HG03139 (cell line): ENCODE measurements around the gene ANKRD53.
"Not testable (repeated sequence)": the region's sequence is repeated elsewhere in the genome, so short reads cannot be mapped to it uniquely, and the experiment has no call there.

ENCODE experiments used
- ATAC-seq: cut with Tn5 transposase; IDR thresholded peaks from one replicate; pipeline ENCODE4 v1.9.1; 2021; ENCODE audit not compliant: unreplicated experiment

ANKRD53 gene

GRCh38 chr2:70988151-70988550 is 9.7 kb downstream of the ANKRD53 start:
- no peak for ATAC-seq

- ATAC-seq: no peak
Observed at GRCh38 chr2:70988726-70989648, 10.6 kb downstream of the ANKRD53 start.

GRCh38 chr2:70990216-70990615 is 11.8 kb downstream of the ANKRD53 start:
- no peak for ATAC-seq

GRCh38 chr2:70991142-70991541 is 12.7 kb downstream of the ANKRD53 start:
- ATAC-seq: no peak

DNA sequence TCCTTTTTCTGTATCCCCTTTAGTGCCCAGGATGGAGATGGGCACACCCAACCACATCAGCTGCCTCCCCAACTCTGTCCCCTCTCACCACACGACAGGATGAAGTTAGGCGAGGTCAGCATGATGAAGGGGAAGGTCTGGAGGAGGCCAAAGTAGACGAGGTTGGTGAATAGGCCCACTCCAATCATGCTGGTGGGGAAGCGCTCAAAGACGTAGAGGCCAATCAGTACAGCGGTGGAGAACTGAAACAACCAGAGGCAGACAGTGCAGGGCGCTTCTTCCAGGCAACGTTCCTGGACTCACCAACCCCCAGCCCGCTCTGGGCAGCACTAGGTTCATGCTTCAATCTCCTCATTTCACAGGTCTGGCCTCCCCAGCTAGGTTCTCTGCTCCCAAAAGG is 13.3 kb downstream of the ANKRD53 start:
- no peak for ATAC-seq

DNA sequence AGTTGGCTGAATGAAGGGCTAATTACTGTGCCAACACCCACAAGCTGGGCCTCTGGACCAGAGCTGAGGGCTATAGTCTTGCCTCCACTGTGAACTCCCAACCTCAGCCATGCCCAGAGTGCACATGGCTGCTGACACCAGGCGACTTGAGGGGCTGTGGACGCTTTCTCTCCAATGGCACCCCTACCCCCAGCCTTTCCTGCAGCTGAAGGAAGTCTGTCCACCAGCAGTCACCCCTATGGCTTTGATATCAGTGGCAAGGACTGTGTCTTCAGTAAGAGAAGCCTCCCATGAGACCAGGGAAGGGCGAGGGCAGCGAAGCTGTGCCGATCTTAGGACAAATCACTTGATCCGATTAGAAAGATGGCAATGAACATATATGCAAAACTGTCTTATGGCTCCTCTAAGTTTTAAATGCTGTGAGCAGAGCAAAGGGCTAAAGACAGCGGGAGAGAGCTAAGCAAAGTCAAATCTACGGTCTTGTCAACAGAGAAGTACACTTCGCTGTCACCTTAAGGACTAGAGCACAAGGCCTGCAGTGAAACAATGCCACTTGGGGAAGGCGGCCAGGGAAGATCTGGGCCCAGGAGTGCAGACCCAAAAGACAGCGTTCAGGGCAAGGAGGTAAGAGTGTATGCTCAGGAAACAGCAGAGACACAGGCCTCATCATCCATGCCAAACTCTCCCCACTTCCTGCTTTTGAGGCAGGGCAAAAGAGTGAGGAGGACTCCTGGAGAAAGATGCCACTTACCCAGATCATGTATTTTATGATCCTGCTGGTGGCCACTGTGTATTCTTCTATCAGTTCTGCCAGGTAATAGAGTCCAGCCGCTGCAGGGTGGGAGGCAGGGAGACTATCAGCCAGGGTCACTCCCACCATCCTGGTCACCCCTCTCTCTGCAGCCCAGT is 14.8 kb downstream of the ANKRD53 start:
- ATAC-seq: no peak

DNA sequence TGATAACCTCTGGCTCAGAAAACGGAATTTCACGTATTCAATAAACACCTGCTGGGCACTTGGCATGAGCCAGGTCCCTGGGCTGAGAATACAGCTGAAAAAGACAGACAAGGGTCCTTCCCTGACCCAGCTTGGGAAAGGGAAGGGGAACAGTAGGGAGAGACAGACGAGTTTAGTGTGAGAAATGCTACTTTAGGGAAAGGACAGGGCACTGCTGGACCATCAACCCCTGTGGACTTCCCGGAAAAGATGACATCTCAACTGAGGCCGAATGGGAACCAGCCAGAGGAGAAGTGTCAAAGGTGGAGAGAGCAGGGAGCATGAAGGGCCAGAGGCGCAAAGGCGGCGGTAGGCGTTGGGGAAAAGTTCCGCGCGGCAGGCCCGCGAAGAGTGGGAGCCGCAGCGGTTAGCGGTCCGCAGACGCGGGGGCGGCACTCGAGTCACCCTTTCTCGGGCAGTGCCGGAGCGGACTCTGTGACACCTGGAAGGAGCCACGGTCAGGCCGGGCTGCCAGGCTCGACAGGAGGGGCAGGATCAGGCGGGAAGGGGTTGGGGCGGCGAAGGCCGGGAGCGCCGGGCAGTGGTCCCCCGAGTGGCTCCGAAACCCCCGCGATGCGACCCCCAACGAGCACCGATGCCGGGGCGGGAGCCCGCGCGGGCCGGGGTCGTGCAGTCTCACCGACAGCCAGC is 15.7 kb downstream of the ANKRD53 start:
- peak; percentile 10 for ATAC-seq

GRCh38 chr2:70994699-70995425 is 16.4 kb downstream of the ANKRD53 start, which contains the start of gene TEX261:
TSS of gene TEX261 (minus strand) at chr2:70994873. CDS start at chr2:70994757, 116 bp downstream.
- peak; percentile 92 for ATAC-seq

DNA sequence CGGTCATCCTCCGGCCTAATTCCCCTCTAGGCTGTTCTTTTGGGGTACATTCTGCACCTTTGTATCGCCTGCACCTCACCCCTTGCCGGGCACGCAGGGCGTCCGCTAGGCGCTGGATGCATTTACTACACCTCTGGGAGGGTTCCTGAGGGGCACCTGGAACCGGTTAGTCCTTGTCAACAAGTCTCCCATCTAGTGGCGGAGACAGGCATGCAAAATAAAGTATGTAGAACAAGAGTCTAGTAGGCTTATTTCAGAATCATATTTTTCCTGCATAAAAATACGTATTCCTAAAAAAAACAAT is 16.9 kb downstream of the ANKRD53 start:
- ATAC-seq: peak; percentile 42

DNA sequence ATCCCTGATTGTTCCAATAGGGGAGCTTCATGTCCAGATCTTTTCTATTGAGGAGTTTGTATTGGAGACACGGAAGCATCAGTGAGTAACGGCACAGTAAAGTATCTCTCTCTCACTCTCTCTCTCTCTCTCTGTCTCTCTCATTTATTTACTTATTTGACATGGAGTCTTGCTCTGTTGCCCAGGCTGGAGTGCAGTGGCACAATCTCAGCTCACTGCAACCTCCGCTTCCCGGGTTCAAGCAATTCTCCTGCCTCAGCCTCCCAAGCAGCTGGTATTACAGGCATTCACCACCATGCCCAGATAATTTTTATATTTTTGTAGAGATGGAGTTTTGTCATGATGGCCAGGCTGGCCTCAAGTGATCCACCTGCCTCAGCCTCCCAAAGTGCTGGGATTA is 20.5 kb downstream of the ANKRD53 start:
- ATAC-seq: not testable (repeated sequence)

DNA sequence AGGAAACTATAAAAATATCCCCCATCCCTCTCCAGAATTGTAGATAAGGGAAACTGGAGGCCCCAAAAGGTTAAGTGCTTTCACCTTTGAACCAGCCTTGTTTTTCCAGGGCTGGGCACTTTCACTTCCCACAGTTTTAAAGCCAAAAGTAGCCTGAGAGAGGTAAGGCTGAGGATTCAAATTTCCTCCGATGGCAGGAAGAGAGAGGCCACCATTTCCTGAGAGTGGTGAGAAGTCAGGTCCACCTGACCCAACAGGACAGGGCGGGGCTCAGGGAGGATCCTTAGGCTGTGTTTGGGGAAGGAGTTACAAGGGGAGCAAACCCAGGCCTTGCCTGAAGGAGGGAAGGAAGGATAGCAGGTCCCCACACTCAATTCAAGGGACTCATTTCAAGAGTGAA is 20.9 kb downstream of the ANKRD53 start:
- ATAC-seq: no peak

DNA sequence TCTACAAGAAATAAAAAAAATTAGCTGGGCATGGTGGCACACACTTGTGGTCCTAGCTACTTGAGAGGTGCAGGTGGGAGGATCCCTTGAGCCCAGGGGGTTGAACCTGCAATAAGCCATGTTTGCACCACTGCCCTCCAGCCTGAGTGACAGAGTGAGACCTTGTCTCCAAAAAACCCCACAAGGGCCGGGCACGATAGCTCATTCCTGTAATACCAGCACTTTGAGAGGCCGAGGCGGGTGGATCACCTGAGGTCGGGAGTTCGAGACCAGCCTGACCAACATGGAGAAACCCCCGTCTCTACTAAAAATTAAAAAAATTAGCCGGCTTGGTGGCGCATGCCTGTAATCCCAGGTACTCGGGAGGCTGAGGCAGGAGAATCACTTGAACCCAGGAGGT is 21.5 kb downstream of the ANKRD53 start:
- not testable (repeated sequence) for ATAC-seq

DNA sequence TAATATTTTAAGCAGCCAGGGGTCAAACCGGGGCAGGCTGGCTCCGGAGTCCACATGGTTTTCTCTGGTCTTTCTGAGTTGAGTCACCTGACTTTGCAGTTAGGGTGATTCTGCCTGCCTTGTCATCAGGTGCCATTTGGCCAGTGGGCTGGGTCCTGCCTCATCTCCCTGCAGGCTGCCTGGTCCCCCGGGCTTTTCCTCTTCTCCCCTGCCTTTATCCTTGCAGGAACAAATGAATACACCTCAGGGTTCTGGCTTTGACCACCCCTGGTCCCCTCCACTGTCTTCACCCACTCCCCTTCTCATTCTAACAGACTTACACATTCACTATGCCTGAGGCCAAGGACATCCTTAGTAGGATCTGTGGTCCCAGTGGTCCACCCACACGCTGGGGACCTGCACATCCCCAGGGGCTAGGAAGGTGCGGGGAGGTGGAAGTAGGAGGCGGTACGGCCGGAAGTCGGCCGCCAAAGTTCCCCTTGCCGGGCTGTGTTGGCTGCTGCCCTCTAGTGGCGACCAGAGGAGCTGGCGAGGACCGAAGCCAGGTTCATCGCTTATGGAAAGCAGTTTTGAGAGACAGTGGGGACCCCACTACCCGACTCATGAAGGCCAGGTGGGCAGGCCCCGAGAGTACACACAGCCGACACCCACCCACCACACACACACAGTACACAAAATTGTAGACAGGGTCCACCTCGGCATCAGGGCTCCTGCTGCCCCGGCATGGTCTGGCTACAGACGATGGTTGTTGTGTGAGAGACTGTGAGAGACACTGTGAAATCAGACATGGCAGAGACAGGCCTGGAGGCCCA is 22.6 kb downstream of the ANKRD53 start:
- ATAC-seq: peak; percentile 85

DNA sequence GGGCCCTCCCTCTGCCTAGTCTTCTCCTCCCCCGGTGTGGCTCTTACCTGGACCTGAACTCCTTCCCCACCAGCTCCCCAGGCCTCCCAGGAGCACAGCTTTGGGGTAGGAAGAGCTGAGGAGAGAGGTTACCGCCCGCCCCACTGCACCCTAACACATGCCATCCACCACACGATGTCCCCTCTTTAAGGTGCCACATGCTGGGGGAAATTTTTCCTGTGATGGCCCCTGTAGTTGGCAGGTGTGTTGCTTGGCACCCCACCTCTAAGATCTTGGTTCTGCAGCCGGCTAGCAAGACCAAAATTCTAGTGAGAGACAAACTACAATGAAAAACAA is 23.1 kb downstream of the ANKRD53 start:
- no peak for ATAC-seq

- ATAC-seq: no peak
Observed at GRCh38 chr2:71001981-71002570, 23.6 kb downstream of the ANKRD53 start.

GRCh38 chr2:71003396-71003795 is 25.0 kb downstream of the ANKRD53 start:
- ATAC-seq: no peak

- no peak for ATAC-seq
Observed at GRCh38 chr2:71003966-71004755, 25.7 kb downstream of the ANKRD53 start.

- ATAC-seq: no peak
Observed at GRCh38 chr2:71004857-71005256, 26.4 kb downstream of the ANKRD53 start.
